HG03439 (cell line): ENCODE data around the gene VAV3.

Experiments used
- ATAC-seq: cut with Tn5 transposase; IDR thresholded peaks from one replicate; pipeline ENCODE4 v1.9.1; 2021; ENCODE audit warnings: mild to moderate bottlenecking, moderate library complexity; ENCODE audit not compliant: unreplicated experiment

VAV3 gene

GRCh38 chr1:107803579-107803978, 161.4 kb downstream of the VAV3 start:
- ATAC-seq, result no peak

DNA sequence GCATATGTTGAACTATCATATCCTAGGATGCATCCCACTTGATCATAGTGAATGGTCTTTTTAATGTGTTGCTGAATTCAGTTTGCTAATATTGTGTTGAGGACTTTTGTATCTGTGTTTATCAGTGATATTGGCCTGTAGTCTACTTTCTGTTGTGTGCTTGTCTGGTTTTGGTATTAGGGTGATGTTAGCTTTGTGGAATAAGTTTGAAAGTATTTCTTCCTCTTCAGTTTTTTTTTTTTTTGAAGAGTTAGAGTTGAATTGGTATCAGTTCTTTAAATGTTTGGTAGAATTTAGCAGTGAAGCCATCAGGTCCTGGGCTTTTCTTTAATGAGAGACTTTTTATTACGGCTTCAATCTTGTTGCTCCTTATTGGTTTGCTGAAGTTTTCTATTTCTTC, 162.3 kb downstream of the VAV3 start:
- ATAC-seq, result no peak

DNA sequence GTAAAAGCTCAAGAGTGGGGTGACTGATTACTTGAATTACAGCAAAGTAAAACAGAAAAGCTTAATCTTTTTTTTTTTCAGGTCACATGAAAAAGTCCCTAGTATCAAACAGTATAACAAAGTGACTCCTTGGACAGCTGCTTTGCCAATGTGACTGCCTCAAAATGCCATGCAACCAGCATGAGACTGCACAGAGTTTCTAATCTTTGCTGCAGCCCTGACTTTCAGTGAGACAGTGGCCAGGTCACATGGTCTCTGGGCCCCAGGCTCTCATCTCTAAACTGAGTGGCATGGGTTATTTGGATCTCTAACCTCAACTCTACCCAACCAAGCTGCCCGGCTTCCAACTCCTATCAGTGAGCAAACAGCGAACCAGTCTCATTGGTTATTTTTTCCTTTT, 169.0 kb downstream of the VAV3 start:
- ATAC-seq, result no peak

DNA sequence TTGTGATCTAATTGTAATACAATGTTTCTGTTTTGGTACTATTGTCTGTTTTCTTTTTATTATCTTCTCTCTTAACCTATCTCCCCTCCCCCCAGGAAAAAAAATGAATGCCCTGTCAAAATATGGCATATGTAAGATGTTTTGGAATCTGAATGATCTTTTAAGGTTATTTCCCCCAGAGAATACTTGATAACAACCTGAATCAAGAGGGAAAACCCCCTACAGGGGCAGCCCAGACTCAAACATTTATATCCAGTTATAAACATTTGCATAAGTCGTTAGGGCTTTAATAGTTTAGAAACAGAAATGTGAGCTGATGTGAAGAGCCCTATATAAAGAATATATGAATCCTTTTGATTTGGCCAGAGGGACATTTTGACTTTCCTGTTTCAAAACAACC, 169.5 kb downstream of the VAV3 start:
- ATAC-seq, result no peak

DNA sequence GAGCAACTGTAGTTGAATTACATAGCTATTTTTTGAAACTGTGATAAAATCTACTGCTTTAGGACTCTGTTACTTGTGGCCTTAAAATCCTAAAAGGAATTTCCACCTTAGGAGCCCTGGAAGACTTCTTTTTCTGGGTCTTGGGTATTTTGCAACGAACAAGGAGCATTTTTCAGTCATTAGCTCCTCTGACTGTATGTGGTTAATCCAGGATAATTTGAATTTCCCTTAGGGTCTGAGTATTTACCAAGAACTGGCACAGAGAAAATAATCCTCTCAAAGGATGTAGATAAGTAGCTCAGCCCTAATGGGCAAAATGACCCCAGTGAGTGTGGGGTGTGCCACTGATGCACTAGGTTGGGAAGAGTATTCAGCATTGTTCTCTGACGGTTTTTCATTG, 170.4 kb downstream of the VAV3 start:
- no peak for ATAC-seq

DNA sequence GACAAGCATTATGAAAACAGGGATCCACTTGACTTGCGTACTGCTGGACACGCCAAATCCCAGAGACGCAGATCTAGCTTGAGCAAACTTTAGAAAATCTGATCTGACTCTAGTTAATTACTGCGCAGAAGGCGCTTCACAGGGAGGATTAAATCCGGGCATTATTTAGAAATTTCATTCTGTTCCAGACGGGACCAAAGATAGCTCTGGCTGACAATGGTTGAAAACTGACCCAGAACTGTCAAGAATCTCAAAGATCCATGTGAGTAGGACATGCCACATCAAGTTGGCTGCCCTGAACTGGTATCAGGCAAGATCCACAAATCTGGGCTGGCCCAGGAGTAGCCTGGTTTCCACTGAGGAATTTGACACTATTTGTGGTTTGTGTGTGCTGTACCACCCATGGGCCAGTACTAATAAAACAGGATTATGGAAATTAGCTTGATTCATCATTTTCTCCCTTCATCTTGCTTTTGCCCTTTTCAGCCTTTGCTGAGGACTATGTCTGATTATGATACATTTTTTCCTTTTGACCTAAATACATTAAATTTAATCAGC, 171.0 kb downstream of the VAV3 start:
- no peak for ATAC-seq

GRCh38 chr1:107791348-107791747, 173.6 kb downstream of the VAV3 start:
- no peak for ATAC-seq

DNA sequence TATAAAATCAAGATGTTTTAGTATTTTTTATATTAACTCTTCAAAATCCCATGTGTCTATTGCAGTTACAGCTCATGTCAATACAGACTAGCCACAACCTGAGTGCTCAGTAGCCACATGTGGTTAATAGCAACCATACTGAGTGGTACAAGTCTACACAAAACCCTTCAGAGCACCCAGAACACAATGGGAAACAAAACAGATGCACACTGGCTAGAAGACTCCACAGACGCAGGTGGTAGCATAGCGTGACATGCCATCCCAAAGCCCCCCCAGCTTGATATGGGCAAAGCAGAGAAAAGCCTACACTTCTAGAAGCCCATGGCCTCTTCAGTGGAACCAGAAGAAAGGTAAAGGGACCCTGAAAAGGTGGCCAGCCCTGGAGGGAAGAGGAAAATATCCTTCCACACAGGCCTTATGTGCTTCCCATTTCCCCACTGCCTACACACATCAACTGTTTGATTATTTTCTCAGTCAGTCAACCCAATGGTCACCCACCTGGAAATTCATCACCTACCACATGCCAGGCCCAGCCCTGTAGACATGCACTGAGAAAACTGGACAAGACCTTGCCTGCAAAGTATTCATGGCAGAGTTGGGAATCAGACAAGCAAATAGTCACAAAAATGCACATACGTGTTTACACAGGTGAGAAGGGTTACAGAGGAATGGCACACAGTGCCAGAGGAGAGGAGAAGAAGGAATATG, 175.0 kb downstream of the VAV3 start:
- ATAC-seq, result no peak

- no peak for ATAC-seq
Measured at GRCh38 chr1:107788206-107789202, 176.5 kb downstream of the VAV3 start.

DNA sequence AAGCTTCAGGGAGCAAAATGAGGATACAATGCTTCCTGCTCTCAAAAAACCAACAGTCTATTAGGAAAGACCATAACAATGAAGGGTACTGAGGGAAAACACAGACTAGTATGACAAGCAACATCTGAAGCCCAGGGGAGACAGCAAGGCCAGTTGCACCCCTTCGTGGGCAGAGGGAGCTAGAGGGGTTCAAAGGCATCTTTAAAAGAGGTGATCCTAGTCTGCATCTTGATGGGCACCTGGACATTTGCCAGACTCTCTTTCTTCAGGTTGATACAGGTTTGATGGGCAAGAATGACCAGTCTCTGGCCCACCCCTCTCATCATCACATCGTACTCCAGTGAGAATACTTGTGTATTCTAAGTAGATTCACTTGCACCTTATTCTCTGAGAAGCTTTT, 177.7 kb downstream of the VAV3 start:
- ATAC-seq, result no peak

DNA sequence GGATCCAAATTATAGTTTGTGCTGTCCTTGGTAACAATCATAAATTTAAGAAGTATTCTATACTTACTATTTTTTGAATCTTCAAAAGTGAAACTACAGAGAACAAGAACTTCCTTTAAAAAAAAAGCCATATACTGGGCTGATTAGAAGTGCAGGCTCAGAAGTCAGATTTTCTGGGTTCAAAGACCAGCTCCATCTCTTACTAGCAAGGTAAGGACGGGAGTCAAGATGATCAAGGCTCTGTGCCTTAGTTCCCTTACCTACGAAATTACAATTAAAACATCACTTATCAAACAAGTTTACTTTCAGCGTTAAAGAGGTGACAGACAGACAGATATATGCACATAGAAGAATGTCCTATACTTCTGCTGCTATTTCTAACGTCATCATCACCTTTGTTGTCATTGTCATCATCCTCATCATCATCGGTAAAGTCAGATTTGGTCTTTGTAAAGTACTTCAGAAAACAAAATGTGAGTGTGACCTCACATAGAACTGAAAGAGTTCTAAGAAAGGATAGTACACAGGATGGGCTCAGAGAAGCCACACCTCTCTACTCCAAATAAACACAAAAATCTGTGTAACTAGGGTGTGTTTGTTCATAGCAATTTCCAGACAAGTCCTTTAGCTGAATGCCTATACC, 178.7 kb downstream of the VAV3 start:
- ATAC-seq, result no peak

GRCh38 chr1:107785496-107786202, 179.3 kb downstream of the VAV3 start:
- ATAC-seq, result no peak

- ATAC-seq, result no peak
Measured at GRCh38 chr1:107782217-107782845, 182.6 kb downstream of the VAV3 start.

DNA sequence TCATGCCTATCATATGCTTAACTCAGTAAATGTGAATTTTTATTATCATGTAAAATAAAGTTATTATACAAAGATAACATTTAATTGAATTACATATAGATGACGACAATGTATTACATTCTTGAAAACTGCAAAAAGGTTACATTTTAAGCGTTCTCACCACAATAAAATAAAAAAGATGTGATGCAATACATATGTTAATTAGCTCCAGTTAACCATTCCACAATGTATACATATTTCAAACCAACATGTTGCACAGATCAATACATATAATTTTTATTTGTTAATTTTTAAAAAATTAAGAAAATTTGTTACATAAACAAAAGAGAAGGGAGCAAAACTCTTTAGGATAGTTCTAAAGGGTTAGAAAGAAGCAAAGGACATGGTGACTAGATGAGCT, 183.7 kb downstream of the VAV3 start:
- ATAC-seq, result no peak

- ATAC-seq, result peak; percentile 13
Measured at GRCh38 chr1:107777664-107778047, 187.3 kb downstream of the VAV3 start.

DNA sequence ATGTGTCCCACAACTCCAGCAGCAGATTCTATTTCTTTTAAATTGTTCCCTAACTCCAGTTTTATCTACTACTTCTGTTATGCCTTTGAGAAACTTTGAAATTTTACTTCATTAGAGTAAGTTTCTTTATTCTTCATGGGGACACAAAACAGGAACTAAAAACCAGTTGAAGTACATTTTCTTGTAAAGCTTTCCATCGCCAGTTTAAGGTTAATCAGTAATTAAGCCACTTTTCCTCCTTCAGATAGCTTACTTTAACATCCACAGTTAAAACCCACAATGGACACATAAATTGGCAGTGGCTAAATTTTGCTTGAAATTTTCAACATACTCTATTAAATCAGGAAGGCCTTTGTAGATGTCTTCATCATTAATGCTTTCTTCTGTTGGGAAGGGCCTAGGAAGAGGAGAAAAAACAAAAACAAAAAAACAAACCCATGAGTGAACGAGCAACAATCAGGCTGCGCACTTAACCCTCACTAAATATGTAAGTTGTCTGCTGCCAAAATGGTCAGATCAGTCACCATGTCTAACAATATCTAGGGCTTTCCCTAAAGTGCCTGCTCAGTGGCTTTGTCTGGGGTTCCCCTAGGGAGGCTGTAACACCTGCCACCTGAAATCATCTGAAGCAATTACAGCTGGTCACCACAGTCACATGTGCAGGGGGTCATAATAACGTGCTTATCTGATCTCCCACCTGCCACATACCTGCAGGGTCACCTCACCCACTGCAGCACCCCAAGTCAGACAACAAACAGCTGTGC, 187.9 kb downstream of the VAV3 start:
- peak; percentile 94 for ATAC-seq

- no peak for ATAC-seq
Measured at GRCh38 chr1:107771377-107771776, 193.6 kb downstream of the VAV3 start.

GRCh38 chr1:107767156-107767582, 197.8 kb downstream of the VAV3 start:
- no peak for ATAC-seq

DNA sequence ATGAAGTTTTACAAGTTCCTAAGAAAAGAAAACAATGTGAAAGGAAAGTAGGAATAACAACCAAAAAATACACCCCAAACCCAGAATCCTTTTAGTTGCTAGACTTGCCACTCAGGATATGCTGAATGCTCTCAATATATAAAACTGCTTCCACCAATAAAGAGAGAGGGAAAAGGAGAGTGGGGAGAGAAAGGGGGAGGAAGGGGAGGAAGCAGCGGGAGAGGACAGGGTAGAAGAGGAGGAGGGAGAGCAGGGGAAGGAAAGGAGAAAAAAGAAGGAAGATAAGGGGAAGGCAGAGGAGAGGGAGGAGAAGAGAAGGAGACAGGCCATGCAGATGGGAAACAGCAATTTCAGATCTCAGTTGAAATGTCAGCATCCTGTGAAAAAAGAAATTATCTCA, 198.4 kb downstream of the VAV3 start:
- ATAC-seq, result no peak
